HFF-Myc (cell line): Measurements from ENCODE around the gene TEKTIP1.

Experiments
- DNase-seq: peaks from one replicate; pipeline ENCODE4 v3.0.0-alpha.2; 2011; ENCODE audit warnings: low read depth; ENCODE audit errors: extremely low read depth
- H3K4me3 ChIP-seq: replicated peaks from 2 replicates; pipeline ENCODE4 v1.5.1; 2011; ENCODE audit warnings: low read depth, mild to moderate bottlenecking, control low read depth, low read length
- TF ChIP-seq, protein P1 (sequence below): IDR thresholded peaks from 2 replicates; pipeline ENCODE4 v1.5.1; 2012; ENCODE audit warnings: mild to moderate bottlenecking, low read depth, low read length, control low read depth; ENCODE audit errors: missing control alignments

TEKTIP1 gene

DNA sequence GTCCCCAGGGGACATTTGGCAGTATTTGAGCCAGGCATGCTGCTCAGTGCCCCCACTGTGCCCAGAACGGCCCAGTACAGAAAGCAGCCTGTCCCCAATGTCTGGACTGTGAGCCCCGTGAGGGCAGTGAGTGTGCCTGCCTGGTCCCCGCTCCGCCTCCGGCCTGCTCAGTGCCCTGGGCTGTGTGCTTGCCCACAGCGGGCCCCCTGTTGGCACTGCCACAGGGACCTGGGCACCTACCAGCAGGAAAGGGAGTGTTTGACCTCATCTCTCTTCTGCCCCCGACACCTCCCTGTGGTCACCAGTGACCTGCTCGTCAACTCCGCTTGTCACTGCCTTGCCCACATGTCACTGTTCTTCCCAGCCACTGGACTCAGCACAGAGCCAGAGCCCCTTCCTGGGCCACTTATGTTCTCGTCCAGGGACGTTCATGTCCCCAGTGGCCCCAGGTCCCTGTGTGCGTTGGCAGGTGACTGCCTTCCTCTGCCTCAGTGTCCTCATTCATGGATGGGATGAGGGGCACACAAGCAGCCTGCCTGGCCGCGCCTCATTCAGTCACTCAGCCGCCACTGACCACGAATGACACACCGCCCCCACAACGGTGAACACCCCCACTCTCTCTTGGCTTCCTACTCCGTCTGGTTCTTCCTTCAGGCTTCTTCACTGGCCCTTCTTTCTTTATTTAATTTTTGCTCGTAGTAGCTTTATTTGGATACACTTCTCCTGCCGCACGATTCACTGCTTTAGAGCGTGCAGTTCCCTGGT lies 30.0 kb upstream of the TEKTIP1 start:
- no peak overlapping the region for H3K4me3 ChIP-seq
- TF ChIP-seq, protein P1, sequence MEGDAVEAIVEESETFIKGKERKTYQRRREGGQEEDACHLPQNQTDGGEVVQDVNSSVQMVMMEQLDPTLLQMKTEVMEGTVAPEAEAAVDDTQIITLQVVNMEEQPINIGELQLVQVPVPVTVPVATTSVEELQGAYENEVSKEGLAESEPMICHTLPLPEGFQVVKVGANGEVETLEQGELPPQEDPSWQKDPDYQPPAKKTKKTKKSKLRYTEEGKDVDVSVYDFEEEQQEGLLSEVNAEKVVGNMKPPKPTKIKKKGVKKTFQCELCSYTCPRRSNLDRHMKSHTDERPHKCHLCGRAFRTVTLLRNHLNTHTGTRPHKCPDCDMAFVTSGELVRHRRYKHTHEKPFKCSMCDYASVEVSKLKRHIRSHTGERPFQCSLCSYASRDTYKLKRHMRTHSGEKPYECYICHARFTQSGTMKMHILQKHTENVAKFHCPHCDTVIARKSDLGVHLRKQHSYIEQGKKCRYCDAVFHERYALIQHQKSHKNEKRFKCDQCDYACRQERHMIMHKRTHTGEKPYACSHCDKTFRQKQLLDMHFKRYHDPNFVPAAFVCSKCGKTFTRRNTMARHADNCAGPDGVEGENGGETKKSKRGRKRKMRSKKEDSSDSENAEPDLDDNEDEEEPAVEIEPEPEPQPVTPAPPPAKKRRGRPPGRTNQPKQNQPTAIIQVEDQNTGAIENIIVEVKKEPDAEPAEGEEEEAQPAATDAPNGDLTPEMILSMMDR: no peak
- DNase-seq: no peak

DNA sequence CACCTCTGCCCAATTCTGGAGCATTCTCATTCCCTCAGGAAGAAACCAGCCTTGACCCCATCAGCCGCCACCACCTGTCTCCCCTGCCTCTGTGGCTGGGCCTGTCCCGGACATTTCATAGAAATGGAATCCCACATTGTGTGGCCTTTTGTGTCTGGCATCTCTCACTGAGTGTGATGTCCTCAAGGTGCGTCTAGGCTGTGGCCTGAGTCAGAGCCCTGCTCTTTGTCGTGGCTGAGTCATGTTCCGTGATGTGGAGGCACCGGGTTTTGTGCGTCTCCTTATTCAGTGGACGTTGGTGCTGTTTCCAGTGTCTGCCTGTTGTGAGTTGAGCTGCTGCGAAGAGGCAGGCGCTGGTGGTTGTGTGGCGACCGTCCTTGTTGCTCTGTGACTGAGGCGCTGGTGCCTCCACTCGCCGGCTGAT lies 29.4 kb upstream of the TEKTIP1 start:
- DNase-seq: peak; percentile 35
- H3K4me3 ChIP-seq: no peak overlapping the region
- TF ChIP-seq, protein P1: no peak

DNA sequence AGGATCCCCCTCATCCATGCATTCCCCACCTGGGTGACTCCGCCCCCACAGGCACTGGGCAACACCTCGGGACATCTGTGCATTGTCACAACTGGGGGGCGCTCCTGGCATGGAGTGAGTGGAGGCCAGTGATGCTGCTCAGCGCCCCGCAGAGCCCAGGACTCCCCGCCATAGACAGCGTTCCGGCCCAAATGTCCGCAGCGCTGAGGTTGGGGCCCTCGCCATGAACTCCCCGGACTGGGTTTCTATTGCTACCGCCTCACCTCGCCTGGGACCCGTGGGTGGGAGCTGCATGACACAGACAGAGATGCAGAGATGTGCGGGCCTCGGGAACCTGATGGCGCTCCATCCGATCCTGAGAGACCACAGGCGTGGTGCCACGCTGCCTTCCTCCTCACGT lies 28.2 kb upstream of the TEKTIP1 start:
- TF ChIP-seq, protein P1: no peak
- DNase-seq: no peak

DNA sequence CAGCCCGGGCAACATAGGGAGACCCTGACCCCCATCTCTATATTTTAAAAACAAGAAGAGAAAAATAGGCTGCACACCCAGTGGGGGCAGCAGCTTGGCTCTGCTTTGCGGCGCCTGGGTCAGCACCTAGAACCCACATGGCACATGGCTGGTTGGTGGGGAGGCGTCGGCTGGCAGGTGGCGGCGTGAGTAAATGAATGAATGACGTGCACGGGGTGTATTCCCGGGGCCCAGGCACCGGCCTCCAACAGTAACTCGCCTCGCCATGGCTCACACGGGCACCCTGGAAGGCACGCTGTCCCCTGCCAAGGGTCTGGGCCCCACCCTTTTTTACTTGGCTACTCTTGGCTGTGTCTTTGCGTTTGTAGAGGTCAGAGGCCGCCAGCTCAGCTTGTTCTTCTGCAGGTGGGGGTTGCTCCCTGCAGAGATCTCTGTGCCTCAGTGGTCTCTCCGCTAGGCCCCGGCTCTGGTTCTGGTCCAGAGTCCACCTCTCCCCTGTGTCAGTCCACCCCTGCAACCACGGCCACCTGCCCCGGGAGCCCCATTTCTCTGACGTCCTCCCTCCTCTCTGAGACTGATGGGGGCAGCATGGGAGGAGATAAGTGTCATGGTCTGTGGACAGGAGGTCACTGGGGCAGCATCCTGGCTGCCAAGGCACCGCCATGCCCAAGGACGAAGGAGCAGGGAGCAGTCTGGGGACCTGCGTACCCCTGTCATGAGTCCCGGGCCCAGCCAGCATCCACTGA lies 27.3 kb upstream of the TEKTIP1 start:
- DNase-seq: no peak
- TF ChIP-seq, protein P1: no peak
- no peak overlapping the region for H3K4me3 ChIP-seq

More for the DNA sequence above, 28.2 kb upstream of the TEKTIP1 start:
- no peak overlapping the region for H3K4me3 ChIP-seq

DNA sequence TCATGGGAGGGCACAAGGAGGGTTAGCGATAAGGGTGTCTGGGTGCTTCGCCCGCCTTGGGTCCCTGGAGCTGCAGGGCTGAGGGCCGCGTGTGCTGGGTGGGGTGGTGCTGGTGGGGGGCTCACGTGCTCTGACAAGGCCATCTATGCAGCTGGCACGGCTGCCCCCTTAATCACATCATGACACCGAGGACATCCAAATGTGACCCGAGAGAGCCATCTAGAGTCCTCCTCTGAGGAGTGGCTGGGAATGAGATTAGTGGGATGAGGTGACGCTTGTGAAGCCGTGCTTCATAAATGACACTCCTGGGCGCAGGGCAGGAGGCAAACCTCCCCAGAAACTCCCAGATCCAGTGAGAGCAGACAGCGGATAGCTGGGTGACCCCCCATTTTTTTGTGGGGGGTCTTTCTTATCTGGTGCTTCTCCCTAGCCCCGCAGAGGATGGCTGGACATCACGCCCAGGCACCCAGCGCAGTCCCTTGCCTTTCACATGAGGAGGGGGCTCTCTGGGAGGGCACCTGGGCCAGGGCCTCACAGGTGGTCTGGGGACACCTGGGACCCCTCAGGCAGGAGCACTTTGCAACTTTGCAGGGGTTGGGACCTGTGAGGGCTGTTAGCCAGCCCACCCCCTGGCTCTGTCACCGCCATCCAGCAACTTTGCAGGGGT lies 26.3 kb upstream of the TEKTIP1 start:
- DNase-seq: no peak
- TF ChIP-seq, protein P1: no peak
- H3K4me3 ChIP-seq: no peak overlapping the region

DNA sequence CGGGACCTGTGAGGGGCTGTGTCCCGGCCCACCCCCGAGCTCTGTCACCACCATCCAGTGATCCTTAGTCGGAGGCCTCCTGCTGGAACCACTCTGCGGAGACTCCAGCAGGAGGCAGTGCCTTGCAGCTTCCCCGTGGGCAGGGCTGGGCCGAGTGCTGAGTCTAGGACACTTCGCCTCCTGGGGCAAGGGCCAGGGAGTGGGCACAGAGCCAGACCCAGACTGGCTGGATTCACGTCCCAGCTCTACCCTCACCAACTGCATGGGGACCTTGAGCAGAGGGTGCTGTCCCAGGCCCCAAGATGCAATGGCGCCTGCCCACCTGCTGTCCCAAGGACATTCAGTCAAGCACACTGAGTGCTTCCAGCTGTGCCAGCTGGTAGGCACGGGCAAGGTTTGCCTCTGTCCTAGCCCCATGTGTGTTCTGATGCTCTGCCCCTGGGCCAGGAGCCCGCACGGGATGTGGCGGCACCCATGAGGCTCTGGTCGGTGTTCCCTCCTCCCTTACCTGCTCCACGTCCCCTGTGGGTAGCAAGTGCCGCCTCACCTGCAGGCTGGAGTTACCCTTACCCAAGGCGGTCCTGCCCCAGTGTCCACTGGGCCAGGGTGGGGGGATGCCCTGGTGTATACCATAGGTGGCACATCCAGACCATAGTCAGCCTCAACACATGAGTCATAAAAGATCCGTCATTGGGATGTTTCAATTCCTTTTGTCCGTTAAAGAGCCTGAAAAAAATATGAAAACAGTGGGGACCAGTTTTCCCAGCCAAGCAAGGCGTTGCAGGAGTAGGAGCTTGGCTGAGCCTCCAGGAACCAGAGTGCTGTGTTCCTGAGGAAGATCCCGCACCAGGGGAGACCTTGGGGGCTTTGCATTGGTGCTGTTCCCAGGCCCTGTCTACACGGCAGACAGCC lies 25.5 kb upstream of the TEKTIP1 start:
- H3K4me3 ChIP-seq: no peak overlapping the region
- TF ChIP-seq, protein P1: no peak
- DNase-seq: no peak
